Dermis blood vessel endothelial cell (primary cell): ENCODE results near the gene PTAR1. TPM values are rescaled to one million over a fixed set of nuclear protein-coding genes. Genes with fewer than 3 reads are reported as not detected.
A peak's percentile ranks its signal among the peaks of the same experiment; 100 is the strongest.

Source experiments
- DNase-seq: peaks from one replicate; pipeline ENCODE4 v3.0.0; 2010
- total RNA-seq: library from RNA; depleted of rRNA; stranded (reverse); fragments of >200 nt; gene quantifications from 2 replicates; pipeline ENCODE4 v1.2.3, GENCODE V29; 2014

PTAR1 gene
- total RNA-seq, 1 donor from 2014 or later, result 78.1 TPM

DNA sequence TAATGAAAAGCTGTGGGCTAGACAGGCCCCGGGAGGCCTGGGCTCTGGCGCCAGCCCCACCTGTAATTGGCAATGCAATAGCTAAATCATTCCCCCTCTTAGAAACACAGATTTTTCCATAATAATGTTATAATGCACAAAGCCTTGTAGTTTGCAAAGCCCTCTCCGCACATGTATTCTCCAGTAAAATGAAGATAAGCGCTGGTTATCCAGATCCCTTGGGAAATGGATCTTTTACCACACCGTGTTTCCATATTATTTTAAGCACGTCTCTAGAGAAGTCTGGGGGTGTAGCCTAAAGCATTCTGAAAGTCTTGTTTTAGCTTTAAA, 86.5 kb downstream of the PTAR1 start:
- no peak for DNase-seq

GRCh38 chr9:69672596-69673310, 87.1 kb downstream of the PTAR1 start:
- DNase-seq, result peak; percentile 94

DNA sequence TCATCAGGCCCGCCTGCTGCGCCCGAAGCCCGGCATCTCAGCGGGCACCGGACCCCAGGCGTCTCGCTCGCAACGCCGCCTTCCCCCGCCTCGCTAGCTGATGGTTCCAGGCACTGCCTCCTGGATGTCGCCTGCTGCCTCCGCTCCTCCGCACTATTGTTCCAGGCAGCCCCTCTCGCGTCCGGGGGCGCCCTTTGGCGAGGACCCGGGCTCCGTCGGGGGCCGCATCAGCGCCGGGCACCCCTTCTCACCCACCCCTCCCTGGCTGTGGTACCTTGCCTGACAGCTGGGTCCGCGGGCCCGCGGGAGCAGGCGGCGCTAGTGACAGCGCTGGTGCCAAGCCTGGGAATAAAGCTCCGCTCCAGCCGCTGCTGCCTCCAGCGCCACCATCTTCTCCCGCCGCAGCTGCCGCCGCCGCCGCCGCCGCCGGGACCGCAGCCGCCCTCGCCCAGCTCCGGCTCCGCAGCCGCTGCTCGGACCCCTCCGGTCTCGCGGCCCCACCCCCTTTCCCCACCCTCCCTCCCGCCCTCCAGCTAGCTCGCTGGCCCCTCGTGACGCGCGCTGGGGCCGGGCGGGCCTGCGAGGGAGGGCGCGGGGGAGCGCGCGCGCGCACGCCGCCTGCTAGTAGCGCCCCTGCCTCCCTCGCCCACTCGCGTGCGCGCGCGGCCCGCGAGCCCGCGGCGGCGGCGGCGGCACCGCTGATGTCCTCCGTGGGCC, 87.8 kb downstream of the PTAR1 start, which contains the start of gene APBA1:
Gene APBA1 (minus strand): TSS at position 493 of the 717 bp plus-strand sequence.
- DNase-seq, result peak; percentile 68

DNA sequence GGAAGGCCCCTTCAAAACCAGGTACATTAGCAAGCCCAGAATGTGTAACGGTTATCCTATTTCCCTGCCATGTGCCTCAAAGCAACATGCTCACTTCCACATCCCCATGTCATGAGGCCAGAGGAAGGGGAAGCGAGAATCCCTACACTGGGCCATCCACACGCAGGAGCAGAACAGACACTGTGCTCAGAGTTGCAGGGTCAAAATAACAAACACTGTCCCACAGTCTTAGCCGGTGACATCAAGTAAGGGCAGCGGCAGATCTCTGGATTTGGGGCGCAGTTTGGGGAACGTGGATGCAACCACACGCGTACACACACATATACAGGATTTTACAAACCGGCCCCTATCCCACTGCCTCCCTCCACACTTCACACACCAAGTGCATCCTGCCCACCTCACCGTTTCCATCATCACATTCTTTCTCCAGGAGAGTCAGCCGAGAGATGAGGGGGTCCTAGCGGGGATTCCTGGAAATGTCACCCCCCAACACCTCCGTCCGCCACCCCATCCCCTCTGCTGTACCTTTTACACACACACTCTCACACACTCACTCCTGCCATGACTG, 88.4 kb downstream of the PTAR1 start:
- peak; percentile 17 for DNase-seq

GRCh38 chr9:69667306-69667705, 92.5 kb downstream of the PTAR1 start:
- no peak for DNase-seq

- no peak for DNase-seq
Observed at GRCh38 chr9:69660304-69660703, 99.5 kb downstream of the PTAR1 start.

Other genes with a start within 250 kb of the PTAR1 start
- 4.9 and 8.6 TPM in 2 replicates for gene APBA1, start 87.6 kb downstream of the PTAR1 start, total RNA-seq
- gene CFAP95, start 60.8 kb upstream of the PTAR1 start, total RNA-seq, result not detected in 2 replicates